ENCODE data around the gene FGF6.

DNA sequence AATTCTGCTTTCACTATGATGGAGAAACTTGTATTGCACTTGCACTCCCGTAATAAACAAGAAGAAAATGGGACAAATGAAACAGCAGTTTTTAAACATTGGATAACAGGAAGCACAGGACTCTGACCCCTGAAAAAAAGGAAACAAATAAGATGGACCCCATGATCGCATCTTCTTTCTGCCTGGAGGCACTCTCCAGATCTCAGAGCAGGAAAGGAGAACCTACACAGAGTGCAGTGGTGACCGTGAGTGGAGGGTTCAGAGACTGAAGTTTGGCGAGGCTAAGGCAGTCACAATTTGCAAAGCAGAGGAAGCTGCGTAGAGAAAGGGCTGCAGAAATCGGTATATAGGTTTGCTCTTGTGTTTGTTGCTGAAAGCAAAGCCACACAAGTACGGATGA is 6.1 kb upstream of the FGF6 start:
- TF ChIP-seq POLR2AphosphoS5 (IDR thresholded peaks at IDR 0.05) (no peak), POLR2A (IDR thresholded peaks at IDR 0.05) (no peak)
- TF ChIP-seq, protein P1, sequence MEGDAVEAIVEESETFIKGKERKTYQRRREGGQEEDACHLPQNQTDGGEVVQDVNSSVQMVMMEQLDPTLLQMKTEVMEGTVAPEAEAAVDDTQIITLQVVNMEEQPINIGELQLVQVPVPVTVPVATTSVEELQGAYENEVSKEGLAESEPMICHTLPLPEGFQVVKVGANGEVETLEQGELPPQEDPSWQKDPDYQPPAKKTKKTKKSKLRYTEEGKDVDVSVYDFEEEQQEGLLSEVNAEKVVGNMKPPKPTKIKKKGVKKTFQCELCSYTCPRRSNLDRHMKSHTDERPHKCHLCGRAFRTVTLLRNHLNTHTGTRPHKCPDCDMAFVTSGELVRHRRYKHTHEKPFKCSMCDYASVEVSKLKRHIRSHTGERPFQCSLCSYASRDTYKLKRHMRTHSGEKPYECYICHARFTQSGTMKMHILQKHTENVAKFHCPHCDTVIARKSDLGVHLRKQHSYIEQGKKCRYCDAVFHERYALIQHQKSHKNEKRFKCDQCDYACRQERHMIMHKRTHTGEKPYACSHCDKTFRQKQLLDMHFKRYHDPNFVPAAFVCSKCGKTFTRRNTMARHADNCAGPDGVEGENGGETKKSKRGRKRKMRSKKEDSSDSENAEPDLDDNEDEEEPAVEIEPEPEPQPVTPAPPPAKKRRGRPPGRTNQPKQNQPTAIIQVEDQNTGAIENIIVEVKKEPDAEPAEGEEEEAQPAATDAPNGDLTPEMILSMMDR (IDR thresholded peaks at IDR 0.05): no peak
